ENCODE results near the gene LAMA2. TPM values are rescaled to one million over a fixed set of nuclear protein-coding genes. Genes with fewer than 3 reads are reported as not detected.

LAMA2 gene
- total and polyA plus RNA-seq, 2 of the 13 experiments (the other 11 are each of a cell fraction or from before 2014, with no cell fraction given): 0.11 to 0.28 TPM

DNA sequence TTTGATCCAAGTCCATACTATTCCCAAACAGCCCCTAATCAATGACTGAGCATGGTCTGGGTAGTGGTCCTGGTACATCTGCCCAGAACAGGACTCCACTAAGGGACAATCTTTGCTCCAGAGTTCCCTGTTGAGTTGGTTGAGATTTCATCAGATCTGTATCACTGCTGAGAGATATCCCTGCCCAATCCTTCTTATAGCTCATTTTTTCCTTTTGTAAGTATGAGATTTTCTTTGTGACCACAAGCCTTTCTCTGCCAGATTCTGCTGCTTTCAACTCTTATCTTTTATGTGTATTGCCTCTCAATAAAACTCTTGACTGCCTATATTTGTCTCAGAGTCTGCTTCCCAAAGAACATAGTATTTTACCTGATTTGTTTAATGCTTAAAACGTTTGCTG lies 46.2 kb upstream of the LAMA2 start (continued):
- TF ChIP-seq FOXA1 (IDR thresholded peaks at IDR 0.05) (no peak), FOXA1 (CRISPR knock-in tag; IDR thresholded peaks at IDR 0.05) (no peak), DMAP1 (CRISPR knock-in tag; IDR thresholded peaks at IDR 0.05) (no peak)

DNA sequence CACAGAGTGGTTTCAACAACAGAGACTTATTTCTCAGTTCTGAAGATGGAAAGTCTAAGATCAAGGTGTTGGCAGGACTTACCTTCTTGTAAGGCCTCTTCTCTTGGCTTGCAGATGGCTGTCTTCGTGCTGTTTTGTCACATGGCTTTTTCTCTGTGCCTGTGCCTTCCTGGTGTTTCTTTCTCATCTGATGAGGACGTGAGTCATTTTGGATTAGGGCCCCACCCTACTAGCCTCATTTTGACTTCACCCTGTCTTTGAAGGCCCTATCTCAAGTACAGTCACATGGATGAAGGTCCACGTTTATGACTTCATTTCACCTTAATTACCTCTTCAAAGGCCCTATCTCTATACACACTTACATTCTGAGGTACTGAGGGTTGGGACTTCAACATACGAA lies 41.4 kb upstream of the LAMA2 start:
- ATAC-seq (no peak), DNase-seq (ENCODE audit: low spot score) (no peak), FAIRE-seq (no peak)
- 3% methylated on average over 4 of the region's 4 CpGs for WGBS (ENCODE audit: low lambda C conversion rate)
- Histone ChIP-seq H4K20me1 (ENCODE audit: insufficient read depth, low read length) (no peaks in the 10 kb centered on the region), H3K4me2 (ENCODE audit: low read depth, low read length) (no peak overlapping the region), H3K79me2 (ENCODE audit: insufficient read depth, low read length) (no peaks in the 10 kb centered on the region), H3K27me3 (ENCODE audit: control insufficient read depth in 1 of 2, insufficient read depth in 2 of 2, low read length in 2 of 2) (no peaks in the 10 kb centered on the region), H3K9me3 (ENCODE audit: low read length) (no peaks in the 10 kb centered on the region), H3K4me3 (replicated peaks in 1 of 3; ENCODE audit: insufficient read depth in 1 of 3, low read depth in 2 of 3, low read length in 3 of 3) (no peak overlapping the region), H3K9ac (ENCODE audit: insufficient read depth, low read depth, low read length) (no peak overlapping the region), H3K27ac (ENCODE audit: extremely low read length, insufficient read depth, low read length) (no peak overlapping the region), H2AFZ (ENCODE audit: low read length) (no peak overlapping the region), H3K36me3 (replicated peaks in 1 of 2; ENCODE audit: control insufficient read depth in 1 of 2, insufficient read depth in 2 of 2, low read length in 2 of 2) (no peaks in the 10 kb centered on the region), H3K4me1 (ENCODE audit: insufficient read depth, low read length) (no peaks in the 10 kb centered on the region)
- in situ Hi-C loops (cut with HindIII; ENCODE audit: extremely low pct_ligation_motif_present, low pct_unique_long_range_greater_than_20kb): no loop called here
- POLR2A ChIA-PET: no interaction called here
- no TSS peak for BruUV-seq (replicated peaks)
- TF ChIP-seq IKZF4 (CRISPR knock-in tag; IDR thresholded peaks at IDR 0.05; ENCODE audit: borderline replicate concordance, low read depth, not compliant biosample characterization) (no peak), GATAD2A (CRISPR knock-in tag; IDR thresholded peaks at IDR 0.05) (no peak), ZNF775 (CRISPR knock-in tag; IDR thresholded peaks at IDR 0.05; ENCODE audit: borderline replicate concordance) (no peak), EZH2 (conservative IDR thresholded peaks at IDR 0.05; ENCODE audit: low read depth, low read length) (no peak), TOE1 (CRISPR knock-in tag; IDR thresholded peaks at IDR 0.05) (no peak), ZNF552 (CRISPR knock-in tag; IDR thresholded peaks at IDR 0.05; ENCODE audit: borderline replicate concordance) (no peak), SMARCC2 (IDR thresholded peaks at IDR 0.05) (no peak), TOPORS (CRISPR knock-in tag; IDR thresholded peaks at IDR 0.05) (no peak), PTBP1 (IDR thresholded peaks at IDR 0.05; ENCODE audit: low read depth, low read length, poor library complexity, severe bottlenecking) (no peak), GLI4 (CRISPR knock-in tag; IDR thresholded peaks at IDR 0.05; ENCODE audit: borderline replicate concordance) (no peak)
- TF ChIP-seq, protein P1, sequence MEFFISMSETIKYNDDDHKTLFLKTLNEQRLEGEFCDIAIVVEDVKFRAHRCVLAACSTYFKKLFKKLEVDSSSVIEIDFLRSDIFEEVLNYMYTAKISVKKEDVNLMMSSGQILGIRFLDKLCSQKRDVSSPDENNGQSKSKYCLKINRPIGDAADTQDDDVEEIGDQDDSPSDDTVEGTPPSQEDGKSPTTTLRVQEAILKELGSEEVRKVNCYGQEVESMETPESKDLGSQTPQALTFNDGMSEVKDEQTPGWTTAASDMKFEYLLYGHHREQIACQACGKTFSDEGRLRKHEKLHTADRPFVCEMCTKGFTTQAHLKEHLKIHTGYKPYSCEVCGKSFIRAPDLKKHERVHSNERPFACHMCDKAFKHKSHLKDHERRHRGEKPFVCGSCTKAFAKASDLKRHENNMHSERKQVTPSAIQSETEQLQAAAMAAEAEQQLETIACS (CRISPR knock-in tag; IDR thresholded peaks at IDR 0.05): no peak
- intact Hi-C loops (cut with micrococcal nuclease; ENCODE audit: unreplicated experiment): no loop called here
- CTCF ChIA-PET (ENCODE audit: low intra/inter-chr PET ratio, low total read pairs): no interaction called here

All from HepG2 (cell line).